HG02678 (cell line): Measurements from ENCODE around the gene UMAD1.

Experiments used
- ATAC-seq: cut with Tn5 transposase; IDR thresholded peaks from one replicate; pipeline ENCODE4 v1.9.1; 2021; ENCODE audit warnings: mild to moderate bottlenecking, moderate library complexity; ENCODE audit not compliant: unreplicated experiment

UMAD1 gene

DNA sequence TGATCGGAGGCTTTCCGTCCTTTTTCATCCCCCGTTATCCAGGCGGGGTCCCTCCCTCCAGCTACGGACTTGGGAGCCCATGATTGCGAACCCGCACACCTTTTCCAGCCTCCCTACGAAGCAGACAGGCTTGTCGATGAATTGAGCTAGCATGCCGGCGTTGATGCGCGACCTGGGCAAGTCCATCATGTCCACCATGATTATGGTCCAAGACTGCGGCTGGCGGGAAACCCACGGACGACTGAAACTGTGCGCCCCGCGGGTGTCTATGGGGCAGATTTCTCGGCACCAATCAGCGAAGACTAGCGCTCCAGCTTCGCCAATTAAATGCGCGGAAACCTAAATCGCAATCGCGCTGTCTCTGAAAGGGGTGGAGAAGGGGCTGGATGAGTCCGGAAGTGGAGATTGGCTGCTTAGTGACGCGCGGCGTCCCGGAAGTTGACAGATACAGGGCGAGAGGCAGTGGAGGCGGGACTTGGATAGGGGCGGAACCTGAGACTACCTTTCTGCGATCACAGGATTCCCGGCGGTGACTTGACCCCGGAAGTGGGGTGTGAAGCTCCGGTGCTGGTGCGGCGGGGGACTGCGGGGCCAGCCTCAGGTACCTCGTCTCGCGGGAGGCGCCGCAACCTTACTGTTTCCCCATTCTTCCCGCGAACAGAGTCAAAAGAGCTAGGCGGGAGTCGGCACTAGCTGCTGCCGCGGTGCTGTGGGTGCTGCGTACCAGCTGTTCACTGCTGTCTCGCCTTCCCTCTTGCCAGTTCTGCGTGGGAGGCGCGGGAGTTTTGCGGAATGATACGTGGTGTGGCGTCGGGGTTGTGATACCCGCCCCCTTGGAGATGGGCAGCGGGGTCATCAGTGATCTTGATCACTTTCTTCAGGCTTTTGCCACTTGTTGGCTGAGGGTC is at the start of gene UMAD1:
Gene UMAD1 (plus strand): TSS at position 532 of the 908 bp plus-strand sequence. CDS start 32,620 bp downstream, outside the sequence.
- ATAC-seq, result peak; percentile 96

DNA sequence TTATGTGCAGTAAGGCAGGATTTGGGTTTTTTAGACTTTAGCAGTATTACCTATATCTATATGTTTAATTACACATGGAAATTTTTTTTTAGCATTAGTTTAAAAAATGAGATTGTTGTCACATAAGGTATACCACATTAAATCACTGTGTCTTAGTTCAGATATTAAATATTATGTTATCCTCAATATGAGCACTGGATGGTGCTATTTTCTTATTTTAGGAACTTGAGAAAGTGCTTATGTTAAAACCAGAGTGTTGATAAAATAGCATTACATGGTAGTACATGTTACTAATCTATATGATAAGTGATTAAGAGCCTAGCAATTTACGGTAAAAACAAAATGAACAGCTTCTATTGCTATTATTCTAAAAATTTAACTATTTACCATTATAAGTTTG is 45.1 kb upstream of the UMAD1 start:
- ATAC-seq, result no peak

- no peak for ATAC-seq
Measured at GRCh38 chr7:7596176-7596575, 44.4 kb upstream of the UMAD1 start.

- ATAC-seq, result no peak
Measured at GRCh38 chr7:7607010-7607409, 33.5 kb upstream of the UMAD1 start.

GRCh38 chr7:7609330-7609729 is 31.2 kb upstream of the UMAD1 start:
- no peak for ATAC-seq

DNA sequence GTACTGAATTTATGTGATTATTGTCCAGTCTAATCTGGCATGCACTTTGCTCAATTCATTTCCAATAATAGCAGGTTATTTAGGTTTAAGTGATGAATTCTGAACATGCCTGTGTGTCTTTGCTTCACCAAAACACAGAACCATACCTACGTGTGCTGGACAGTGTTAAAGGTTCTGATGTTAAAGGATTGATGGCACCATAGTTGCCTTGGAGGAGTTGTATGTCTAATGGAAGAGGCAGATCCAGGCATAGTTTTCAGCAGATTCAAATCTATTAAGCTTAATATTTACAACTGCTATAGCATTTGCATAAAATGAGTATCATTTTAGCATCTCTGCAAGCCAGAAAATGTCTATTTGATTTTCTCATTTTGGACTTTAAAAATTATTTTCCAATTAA is 28.0 kb upstream of the UMAD1 start:
- no peak for ATAC-seq

GRCh38 chr7:7613210-7613609 is 27.3 kb upstream of the UMAD1 start:
- no peak for ATAC-seq

DNA sequence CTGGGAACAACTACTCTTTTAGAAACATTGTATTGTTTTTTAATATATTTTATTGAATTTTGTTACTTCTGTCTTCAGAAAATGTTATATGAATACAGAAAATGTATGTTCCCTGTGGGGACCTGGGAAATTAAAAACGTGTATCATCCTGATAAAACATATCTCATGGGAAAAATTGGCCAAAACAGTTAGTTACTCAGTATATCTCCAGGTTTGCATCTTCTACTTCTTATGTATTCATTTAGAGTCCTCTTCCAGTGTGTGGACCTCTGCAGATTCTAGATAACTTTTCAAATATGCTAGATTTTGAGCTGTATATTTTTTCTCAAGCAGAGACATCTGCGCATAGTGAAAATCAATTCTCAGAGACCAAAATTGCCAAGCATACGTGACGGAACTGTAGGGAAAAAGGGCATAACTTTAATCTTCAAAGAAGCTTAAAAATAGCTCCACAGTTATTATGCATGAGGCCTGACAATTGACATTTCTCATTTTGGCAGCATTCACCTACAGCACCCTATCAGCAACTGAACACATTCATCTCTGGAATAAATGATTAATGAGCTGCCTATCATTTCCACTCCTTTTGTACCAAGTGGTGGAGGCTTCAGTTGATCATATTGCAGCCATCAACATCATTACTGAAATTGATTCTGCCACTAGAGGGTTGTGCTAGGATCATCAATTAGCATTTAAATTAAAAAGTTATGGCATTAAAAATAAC is 26.4 kb upstream of the UMAD1 start:
- ATAC-seq, result no peak

DNA sequence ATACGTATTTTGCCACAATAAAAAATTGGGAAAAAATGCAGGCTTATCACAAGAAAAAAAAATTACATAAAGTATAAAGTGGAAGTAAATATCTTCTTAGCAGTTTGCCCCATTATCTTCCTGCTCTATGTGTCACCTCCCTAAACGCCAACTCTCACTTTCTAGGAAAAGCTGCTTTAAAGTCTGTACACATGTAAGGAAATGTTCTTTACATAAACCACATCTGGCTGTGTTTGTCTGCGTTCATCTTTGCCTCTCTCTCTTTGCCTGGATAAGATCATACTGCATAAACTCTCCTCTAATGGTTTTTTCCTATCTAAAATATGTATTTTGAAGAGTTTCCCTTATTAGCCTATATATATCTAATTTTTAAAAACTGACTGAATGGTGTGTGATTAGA is 23.0 kb upstream of the UMAD1 start:
- ATAC-seq, result no peak

DNA sequence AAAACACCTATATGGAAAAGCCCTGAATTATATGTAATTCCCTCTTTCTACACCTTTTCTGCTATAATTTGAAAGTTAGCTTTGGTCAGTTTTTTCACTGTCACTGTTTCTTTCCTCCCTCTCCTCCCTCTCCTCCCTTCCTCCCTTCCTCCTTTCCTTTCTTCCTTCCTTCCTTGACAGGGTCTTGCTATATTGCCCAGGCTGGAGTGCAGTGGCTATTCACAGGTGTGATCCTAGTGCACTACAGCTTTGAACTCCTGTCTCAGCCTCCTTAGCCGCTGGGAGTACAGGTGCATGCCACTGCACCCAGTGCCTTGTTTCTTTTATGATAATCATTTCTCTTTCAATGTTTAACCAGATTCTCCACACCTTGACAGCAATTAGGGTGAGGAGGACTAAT is 22.1 kb upstream of the UMAD1 start:
- ATAC-seq, result no peak

GRCh38 chr7:7620236-7620635 is 20.3 kb upstream of the UMAD1 start:
- no peak for ATAC-seq

DNA sequence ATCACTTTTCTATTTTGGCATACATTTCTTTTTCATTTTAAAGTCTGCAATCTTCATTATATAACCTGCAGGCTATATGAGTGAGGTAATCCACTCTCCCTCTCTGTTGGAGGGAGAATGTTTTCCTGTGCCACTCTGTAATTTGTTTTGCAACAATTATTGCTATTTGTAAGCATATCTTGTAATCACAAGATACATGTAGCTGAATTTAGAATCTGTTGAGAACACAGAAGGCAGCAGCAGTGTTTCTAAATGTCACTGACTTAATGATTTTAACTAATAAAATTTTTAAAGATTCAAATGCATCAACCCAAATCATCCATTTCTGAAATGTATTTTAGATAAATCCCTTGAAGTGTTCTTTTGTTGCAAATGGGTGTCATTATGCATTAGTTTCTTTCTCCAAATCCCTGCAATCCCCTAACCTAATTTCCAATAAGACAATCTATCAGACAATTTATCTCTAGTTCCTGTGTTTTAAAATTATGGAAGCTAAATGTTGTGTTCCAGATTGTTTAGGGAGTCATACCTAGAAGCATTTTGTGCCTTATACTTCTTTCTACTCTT is 19.8 kb upstream of the UMAD1 start:
- no peak for ATAC-seq

GRCh38 chr7:7628476-7628875 is 12.1 kb upstream of the UMAD1 start:
- no peak for ATAC-seq

DNA sequence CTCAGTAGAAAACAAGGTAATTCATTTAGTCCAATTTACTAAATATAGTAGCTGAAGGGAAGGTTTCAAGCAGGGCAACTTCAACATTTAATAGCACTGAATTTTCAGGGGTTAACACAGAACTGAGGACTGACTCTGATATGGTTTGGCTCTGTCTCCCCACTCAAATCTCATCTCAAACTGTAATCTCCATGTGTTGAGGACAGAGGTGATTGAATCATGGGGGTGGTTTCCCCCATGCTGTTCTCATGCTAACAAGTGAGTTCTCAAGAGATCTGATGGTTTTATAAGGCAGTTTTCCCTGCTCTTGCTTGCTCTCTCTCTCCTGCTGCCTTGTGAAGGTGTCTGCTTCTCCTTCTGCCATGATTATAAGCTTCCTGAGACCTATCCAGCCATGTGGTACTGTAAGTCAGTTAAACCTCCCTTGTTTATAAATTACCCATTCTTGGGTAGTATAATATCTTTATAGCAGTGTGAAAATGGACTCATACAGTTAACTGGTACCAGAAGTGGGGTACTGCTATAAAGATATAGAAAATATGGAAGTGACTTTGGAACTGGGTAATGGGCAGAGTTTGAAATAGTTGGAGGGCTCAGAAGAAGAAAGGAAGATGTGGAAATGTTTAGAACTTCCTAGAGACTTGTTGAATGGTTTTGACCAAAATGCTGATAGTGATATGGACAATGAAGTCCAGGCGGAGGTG is 9.8 kb upstream of the UMAD1 start:
- ATAC-seq, result no peak

- ATAC-seq, result no peak
Measured at GRCh38 chr7:7639421-7639820, 1.1 kb upstream of the UMAD1 start.

- ATAC-seq, result no peak
Measured at GRCh38 chr7:7639847-7640220, 718 bp upstream of the UMAD1 start.

- ATAC-seq, result peak; percentile 6
Measured at GRCh38 chr7:7641129-7641663, 644 bp downstream of the UMAD1 start.

DNA sequence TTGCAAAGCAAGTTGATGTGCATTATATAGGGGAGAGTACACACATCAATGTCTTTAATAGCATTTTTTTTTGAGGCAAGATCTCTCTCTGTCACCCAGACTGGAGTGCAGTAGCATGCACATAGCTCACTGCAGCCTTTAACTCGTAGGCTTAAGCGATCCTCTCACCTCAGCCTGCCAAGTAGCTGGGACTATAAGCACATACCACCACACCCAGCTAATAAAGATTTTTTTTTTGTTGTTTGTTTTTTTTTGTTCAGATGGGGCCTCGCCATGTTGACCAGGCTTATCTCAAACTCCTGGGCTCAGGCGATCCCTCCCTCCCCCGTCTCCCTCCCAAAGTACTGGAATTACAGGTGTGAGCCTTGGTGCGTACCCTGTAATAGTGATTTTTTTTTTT is 1.5 kb downstream of the UMAD1 start:
- no peak for ATAC-seq

DNA sequence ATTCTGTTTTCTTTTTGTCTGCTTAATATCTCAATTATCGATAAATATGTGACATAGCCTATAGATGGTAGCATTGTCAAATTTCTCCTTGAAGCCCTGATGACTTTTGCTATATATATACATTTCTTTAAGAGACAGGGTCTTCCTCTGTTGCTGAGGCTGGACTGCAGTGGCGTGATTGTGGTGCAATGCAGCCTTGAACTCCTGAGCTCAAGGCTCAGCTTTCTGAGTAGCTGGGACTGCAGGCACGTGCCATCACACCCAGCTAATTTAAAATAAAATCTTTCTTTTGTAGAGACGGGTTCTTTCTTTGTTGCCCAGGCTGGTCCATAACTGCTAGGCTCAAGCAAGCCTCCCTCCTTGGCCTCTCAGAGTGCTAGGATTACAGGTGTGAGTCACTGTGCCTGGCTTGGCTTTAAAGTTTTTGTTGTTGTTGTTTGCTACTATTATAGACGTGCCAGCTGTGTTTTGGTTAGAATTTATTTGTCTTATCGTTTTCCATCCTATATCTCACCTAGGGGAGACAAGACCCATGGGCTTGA is 7.0 kb downstream of the UMAD1 start:
- no peak for ATAC-seq

DNA sequence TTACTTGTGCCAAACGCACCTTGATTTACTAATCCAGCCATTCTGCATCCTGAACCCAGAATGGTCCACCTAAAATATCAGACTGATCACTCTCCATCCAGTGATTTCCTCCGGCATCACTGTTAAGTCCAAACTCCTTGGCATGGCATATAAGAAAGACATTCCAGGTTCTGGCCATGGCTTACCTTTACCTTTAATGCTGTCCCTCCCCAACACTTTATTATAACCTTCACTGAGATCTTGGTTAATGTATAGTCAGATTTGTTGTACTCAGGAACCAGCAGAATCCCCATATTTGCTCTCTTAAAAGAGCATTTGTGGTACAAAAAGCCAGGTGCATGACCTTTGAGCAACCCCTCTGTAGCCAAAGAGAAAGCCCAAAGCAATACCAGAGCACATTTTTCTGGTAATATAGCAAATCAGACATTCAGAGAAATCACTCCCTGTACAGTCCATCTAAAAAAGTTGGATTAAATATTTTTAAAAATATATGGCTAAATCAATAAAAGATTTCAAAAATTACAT is 10.2 kb downstream of the UMAD1 start:
- ATAC-seq, result no peak
